Effector memory CD8-positive, alpha-beta T cell (primary cell): ENCODE results near the gene TRIM72.
A peak's percentile ranks its signal among the peaks of the same experiment; 100 is the strongest.
"Not testable (repeated sequence)": the region's sequence is repeated elsewhere in the genome, so short reads cannot be mapped to it uniquely, and the experiment has no call there.

Experiments used
- ATAC-seq: fragments of 150-1000 bp; cut with Tn5 transposase; replicated peaks from 2 replicates; pipeline ENCODE4 v1.10.0; 2021; ENCODE audit warnings: mild to moderate bottlenecking, moderate library complexity
- DNase-seq, 3 experiments: peaks; one replicate each; pipeline ENCODE4 v3.0.0; 2021
- H3K27ac Mint-ChIP-seq, 2 donors: one replicate each; pipeline ENCODE4 v1.8.0; 2022; ENCODE audit warnings: mild to moderate bottlenecking in 2 of 2, mixed read lengths in 2 of 2, moderate library complexity in 2 of 2
- H3K27me3 Mint-ChIP-seq, 2 donors: one replicate each; pipeline ENCODE4 v1.8.0; 2022; ENCODE audit warnings: mixed read lengths in 2 of 2
- H3K36me3 Mint-ChIP-seq: one replicate; pipeline ENCODE4 v1.8.0; 2022; ENCODE audit warnings: mild to moderate bottlenecking, moderate library complexity, mixed read lengths; ENCODE audit not compliant: insufficient read depth
- H3K4me1 Mint-ChIP-seq, 2 donors: one replicate each; pipeline ENCODE4 v1.8.0; 2022; ENCODE audit warnings: low read depth in 2 of 2, mixed read lengths in 2 of 2
- H3K4me3 Mint-ChIP-seq, 2 donors: one replicate each; pipeline ENCODE4 v1.8.0; 2022; ENCODE audit warnings: mild to moderate bottlenecking in 2 of 2, mixed read lengths in 2 of 2, moderate library complexity in 2 of 2
- H3K9me3 Mint-ChIP-seq, 2 donors: one replicate each; pipeline ENCODE4 v1.8.0; 2022; ENCODE audit warnings: mixed read lengths in 2 of 2

Gene TRIM72

GRCh38 chr16:31196324-31197088 lies 17.4 kb upstream of the TRIM72 start:
- no peak for ATAC-seq
- Mint-ChIP-seq H3K4me3 (no peak overlapping the region), H3K27ac (peak overlapping the region; percentile 47 to 71), H3K4me1 (peaks cover 30 to 49% of the 10 kb centered on the region in 2 donors), H3K36me3 (peaks cover 98% of the 10 kb centered on the region), H3K27me3 (no peaks in the 10 kb centered on the region), H3K9me3 (no peaks in the 10 kb centered on the region)
- no peak for DNase-seq

- Mint-ChIP-seq H3K27ac (peak overlapping the region; percentile 47 to 91), H3K27me3 (no peaks in the 10 kb centered on the region), H3K36me3 (peaks cover 98% of the 10 kb centered on the region), H3K9me3 (no peaks in the 10 kb centered on the region), H3K4me1 (peaks cover 32 to 49% of the 10 kb centered on the region in 2 donors), H3K4me3 (no peak overlapping the region)
- DNase-seq: no peak
- ATAC-seq: no peak
Observed at GRCh38 chr16:31198207-31198882, 15.6 kb upstream of the TRIM72 start.

GRCh38 chr16:31199430-31200041 lies 14.4 kb upstream of the TRIM72 start:
- H3K36me3 Mint-ChIP-seq: peaks cover 98% of the 10 kb centered on the region
- H3K27ac Mint-ChIP-seq: peak overlapping the region; percentile 73 to 97
- ATAC-seq (no peak), DNase-seq (no peak)
- H3K27me3 Mint-ChIP-seq: no peaks in the 10 kb centered on the region
- no peaks in the 10 kb centered on the region for H3K9me3 Mint-ChIP-seq
- H3K4me3 Mint-ChIP-seq: peak overlapping the region; percentile 9 to 90
- peaks cover 35 to 49% of the 10 kb centered on the region in 2 donors for H3K4me1 Mint-ChIP-seq

GRCh38 chr16:31200111-31200510 lies 13.8 kb upstream of the TRIM72 start:
- Mint-ChIP-seq H3K27ac (peak overlapping the region; percentile 73 to 97), H3K4me1 (peaks cover 35 to 49% of the 10 kb centered on the region in 2 donors), H3K36me3 (peaks cover 98% of the 10 kb centered on the region), H3K4me3 (peak overlapping the region; percentile 90 to 92)
- H3K27me3 Mint-ChIP-seq, DNase-seq, ATAC-seq, H3K9me3 Mint-ChIP-seq: not testable (repeated sequence)

- Mint-ChIP-seq H3K36me3 (peaks cover 95% of the 10 kb centered on the region), H3K27ac (peak overlapping the region; percentile 79 to 97), H3K9me3 (no peaks in the 10 kb centered on the region), H3K27me3 (no peaks in the 10 kb centered on the region), H3K4me1 (peaks cover 35 to 48% of the 10 kb centered on the region in 2 donors), H3K4me3 (peak overlapping the region; percentile 90 to 92)
- ATAC-seq (peak; percentile 43), DNase-seq (peak in 2 of 3 experiments; percentile 42 to 43)
Observed at GRCh38 chr16:31200821-31201568, 12.9 kb upstream of the TRIM72 start.

GRCh38 chr16:31201582-31202413 lies 12.1 kb upstream of the TRIM72 start:
- H3K9me3 Mint-ChIP-seq: no peaks in the 10 kb centered on the region
- H3K4me3 Mint-ChIP-seq: peak overlapping the region; percentile 90 to 92
- H3K4me1 Mint-ChIP-seq: peaks cover 35 to 43% of the 10 kb centered on the region in 2 donors

GRCh38 chr16:31202414-31203375 lies 11.2 kb upstream of the TRIM72 start, which contains the start of gene PYCARD:
PYCARD (minus strand) TSS chr16:31202760; CDS start chr16:31202690, 70 bp downstream.
- H3K27me3 Mint-ChIP-seq: no peaks in the 10 kb centered on the region
- no peaks in the 10 kb centered on the region for H3K9me3 Mint-ChIP-seq
- DNase-seq (peak in 2 of 3 experiments; percentile 40 to 41), ATAC-seq (peak; percentile 35)
- peak within 1 kb of the TSS; percentile 79 to 97 for H3K27ac Mint-ChIP-seq
- peaks cover 35 to 43% of the 10 kb centered on the region in 2 donors for H3K4me1 Mint-ChIP-seq
- H3K36me3 Mint-ChIP-seq: peaks cover 81% of the 10 kb centered on the region
- peak within 1 kb of the TSS; percentile 90 to 92 for H3K4me3 Mint-ChIP-seq

More at GRCh38 chr16:31201582-31202413, 12.1 kb upstream of the TRIM72 start:
- no peaks in the 10 kb centered on the region for H3K27me3 Mint-ChIP-seq
- peak; percentile 68 for ATAC-seq
- peaks cover 87% of the 10 kb centered on the region for H3K36me3 Mint-ChIP-seq
- peak; percentile 33 to 40 (median 38) for DNase-seq
- H3K27ac Mint-ChIP-seq: peak overlapping the region; percentile 79 to 97

- ATAC-seq (no peak), DNase-seq (no peak)
- Mint-ChIP-seq H3K4me3 (peak overlapping the region in 1 of 2 donors; percentile 28), H3K4me1 (peaks cover 20 to 22% of the 10 kb centered on the region in 2 donors), H3K27me3 (no peaks in the 10 kb centered on the region), H3K36me3 (peaks cover 65% of the 10 kb centered on the region), H3K27ac (peak overlapping the region; percentile 45 to 59), H3K9me3 (no peaks in the 10 kb centered on the region)
Observed at GRCh38 chr16:31204871-31205666, 8.8 kb upstream of the TRIM72 start.

- peaks cover 51% of the 10 kb centered on the region for H3K36me3 Mint-ChIP-seq
- H3K9me3 Mint-ChIP-seq: no peaks in the 10 kb centered on the region
- H3K27me3 Mint-ChIP-seq: no peaks in the 10 kb centered on the region
- H3K4me3 Mint-ChIP-seq: no peak overlapping the region
- ATAC-seq (no peak), DNase-seq (no peak)
- H3K4me1 Mint-ChIP-seq: peaks cover 8 to 11% of the 10 kb centered on the region in 2 donors
- peak overlapping the region in 1 of 2 donors; percentile 81 for H3K27ac Mint-ChIP-seq
Observed at GRCh38 chr16:31206776-31207175, 7.1 kb upstream of the TRIM72 start.

- DNase-seq: no peak
- Mint-ChIP-seq H3K27me3 (peaks cover 17 to 48% of the 10 kb centered on the region in 2 donors), H3K27ac (no peak overlapping the region), H3K4me1 (peaks cover 14 to 16% of the 10 kb centered on the region in 2 donors), H3K9me3 (no peaks in the 10 kb centered on the region), H3K36me3 (peaks cover 9% of the 10 kb centered on the region), H3K4me3 (peak overlapping the region in 1 of 2 donors; percentile 58)
- ATAC-seq: no peak
Observed at GRCh38 chr16:31213342-31213741, 577 bp upstream of the TRIM72 start.
